Ishikawa (cell line): ENCODE results near the gene HPS4.

Source experiments
- CEBPB ChIP-seq: IDR thresholded peaks from 2 replicates; pipeline ENCODE4 v1.6.1; 2012
- CREB1 ChIP-seq: IDR thresholded peaks from 2 replicates; pipeline ENCODE4 v1.6.1; 2012; ENCODE audit warnings: low read depth
- EGR1 ChIP-seq: IDR thresholded peaks from 2 replicates; pipeline ENCODE4 v1.6.1; 2012
- EP300 ChIP-seq: IDR thresholded peaks from 2 replicates; pipeline ENCODE4 v1.6.1; 2012; ENCODE audit warnings: borderline replicate concordance
- FOXM1 ChIP-seq: IDR thresholded peaks from 2 replicates; pipeline ENCODE4 v1.6.1; 2012; ENCODE audit warnings: low read depth, borderline replicate concordance
- NFIC ChIP-seq: IDR thresholded peaks from 2 replicates; pipeline ENCODE4 v1.6.1; 2012
- RAD21 ChIP-seq: IDR thresholded peaks from 2 replicates; pipeline ENCODE4 v1.6.1; 2012; ENCODE audit warnings: low read depth
- TAF1 ChIP-seq: IDR thresholded peaks from 2 replicates; pipeline ENCODE4 v1.6.1; 2012; ENCODE audit warnings: low read depth, mild to moderate bottlenecking
- TCF12 ChIP-seq: IDR thresholded peaks from 2 replicates; pipeline ENCODE4 v1.6.1; 2012; ENCODE audit warnings: low read depth
- TEAD4 ChIP-seq: IDR thresholded peaks from 2 replicates; pipeline ENCODE4 v1.6.1; 2012
- YY1 ChIP-seq: IDR thresholded peaks from 2 replicates; pipeline ENCODE4 v1.6.1; 2012; ENCODE audit warnings: low read depth
- ZBTB7A ChIP-seq: IDR thresholded peaks from 2 replicates; pipeline ENCODE4 v1.6.1; 2012; ENCODE audit warnings: low read depth
- TF ChIP-seq, protein P1 (sequence below): IDR thresholded peaks from 2 replicates; pipeline ENCODE4 v1.6.1; 2012
- TF ChIP-seq, protein P2 (sequence below): IDR thresholded peaks from 2 replicates; pipeline ENCODE4 v1.6.1; 2012
- TF ChIP-seq, protein P3 (sequence below): IDR thresholded peaks from 2 replicates; pipeline ENCODE4 v1.6.1; 2012; ENCODE audit warnings: low read depth, mild to moderate bottlenecking

The HPS4 gene

DNA sequence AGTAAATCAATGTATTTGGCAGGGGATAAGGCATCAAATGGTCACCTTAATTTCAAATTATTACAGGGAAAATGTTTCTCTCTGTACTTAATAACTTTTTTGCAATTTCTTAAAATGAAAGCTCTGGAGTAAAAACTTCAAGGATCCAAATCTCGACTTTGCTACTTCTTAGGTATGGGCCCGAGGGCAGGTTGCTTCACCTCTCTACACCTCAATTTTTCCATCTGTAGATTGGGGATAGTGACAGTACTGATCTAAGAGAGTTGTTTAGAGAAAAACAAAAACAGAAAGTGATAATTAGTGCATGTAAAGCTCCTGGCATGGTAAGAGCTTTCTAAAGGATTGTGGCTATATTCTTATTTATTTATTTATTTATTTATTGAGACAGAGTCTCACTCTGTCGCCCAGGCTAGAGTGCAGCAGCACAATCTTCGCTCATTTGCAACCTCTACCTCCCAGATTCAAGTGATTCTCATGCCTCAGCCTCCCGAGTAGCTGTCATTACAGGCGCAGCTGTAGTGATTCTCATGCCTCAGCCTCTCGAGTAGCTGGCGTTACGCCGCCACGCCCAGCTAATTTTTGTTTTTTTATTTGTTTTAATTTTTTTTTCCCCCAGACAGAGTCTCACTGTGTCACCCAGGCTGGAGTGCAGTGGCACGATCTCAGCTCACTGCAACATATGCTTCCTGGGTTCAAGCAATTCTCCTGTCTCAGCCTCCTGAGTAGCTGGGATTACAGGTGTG lies 31.0 kb upstream of the HPS4 start:
- TF ChIP-seq TAF1, result no peak
- no peak for TF ChIP-seq ZBTB7A
- no peak for TF ChIP-seq EGR1

DNA sequence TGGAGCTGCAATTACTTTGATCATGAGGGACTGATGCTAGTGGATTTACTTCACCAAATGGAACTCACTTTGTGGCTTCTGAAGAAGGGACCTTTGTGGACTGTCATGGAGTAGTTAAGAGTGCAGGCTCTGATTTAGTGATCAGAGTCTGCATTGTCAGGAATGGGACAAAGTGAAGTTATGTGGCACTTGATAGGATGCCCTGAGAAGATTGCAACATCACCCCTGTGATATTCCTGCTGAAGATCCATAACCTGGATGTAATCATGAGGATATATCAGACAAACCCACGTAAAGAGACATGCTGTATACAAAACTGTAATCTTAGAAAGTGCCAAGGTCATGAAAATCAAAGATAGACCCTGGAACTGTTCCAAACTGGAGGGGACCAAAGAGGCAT lies 30.3 kb upstream of the HPS4 start:
- TF ChIP-seq CEBPB, result no peak
- no peak for TF ChIP-seq TAF1
- TF ChIP-seq, protein P1, sequence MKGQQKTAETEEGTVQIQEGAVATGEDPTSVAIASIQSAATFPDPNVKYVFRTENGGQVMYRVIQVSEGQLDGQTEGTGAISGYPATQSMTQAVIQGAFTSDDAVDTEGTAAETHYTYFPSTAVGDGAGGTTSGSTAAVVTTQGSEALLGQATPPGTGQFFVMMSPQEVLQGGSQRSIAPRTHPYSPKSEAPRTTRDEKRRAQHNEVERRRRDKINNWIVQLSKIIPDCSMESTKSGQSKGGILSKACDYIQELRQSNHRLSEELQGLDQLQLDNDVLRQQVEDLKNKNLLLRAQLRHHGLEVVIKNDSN, result no peak
- no peak for TF ChIP-seq ZBTB7A
- TF ChIP-seq NFIC, result no peak

DNA sequence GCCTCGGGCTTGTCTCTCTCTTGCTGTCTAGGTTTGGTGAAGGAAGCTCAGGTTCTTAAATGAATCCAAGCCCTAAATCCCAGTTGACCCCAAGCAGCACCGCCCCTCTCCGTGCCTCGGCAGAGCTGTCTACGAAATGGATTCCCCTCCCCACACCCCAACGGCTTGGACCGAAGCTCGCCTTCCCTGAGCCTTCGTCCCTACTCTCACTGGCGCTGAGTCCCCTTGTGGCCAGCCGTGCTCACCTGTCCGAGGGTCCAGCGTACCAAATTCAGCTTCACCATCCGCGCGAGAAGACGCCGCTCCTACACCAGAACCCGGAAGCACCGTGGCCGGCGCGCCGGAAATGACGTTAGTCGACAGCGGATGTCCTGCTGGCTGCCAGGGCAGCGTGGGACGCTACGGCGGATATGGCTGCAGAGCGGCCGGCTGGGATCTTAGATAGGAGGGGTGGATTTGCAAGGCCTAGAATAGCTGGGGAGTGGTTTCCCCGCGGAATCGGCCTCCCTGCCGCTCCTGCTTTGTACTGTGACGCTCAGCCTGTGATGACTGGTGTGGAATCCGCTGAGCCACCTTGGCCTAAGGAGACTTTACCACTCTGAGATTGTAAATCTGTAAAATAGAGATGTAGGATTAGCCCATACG lies 28.7 kb upstream of the HPS4 start, which contains the start of gene TFIP11:
TSS of gene TFIP11 (minus strand) at position 325 of the 645 bp plus-strand sequence. CDS start 2,201 bp downstream, outside the sequence.
- TF ChIP-seq CREB1 (peak; percentile 92), FOXM1 (no peak; the same call in 1 of the 2 replicates), RAD21 (no peak; the same call in 1 of the 2 replicates), YY1 (peak; percentile 89), EP300 (0 out of 2 replicates have a peak, but pooled peaks have one; percentile 27), TCF12 (peak; percentile 77), NFIC (0 out of 2 replicates have a peak, but pooled peaks have one; percentile 23), ZBTB7A (no peak), TAF1 (peak; percentile 92), CEBPB (no peak), TEAD4 (no peak), EGR1 (peak; percentile 52; the same call in 1 of the 2 replicates)
- TF ChIP-seq, protein P1, result peak; percentile 36; the same call in 1 of the 2 replicates
- TF ChIP-seq, protein P2, sequence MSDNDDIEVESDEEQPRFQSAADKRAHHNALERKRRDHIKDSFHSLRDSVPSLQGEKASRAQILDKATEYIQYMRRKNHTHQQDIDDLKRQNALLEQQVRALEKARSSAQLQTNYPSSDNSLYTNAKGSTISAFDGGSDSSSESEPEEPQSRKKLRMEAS, result peak; percentile 94
- TF ChIP-seq, protein P3, sequence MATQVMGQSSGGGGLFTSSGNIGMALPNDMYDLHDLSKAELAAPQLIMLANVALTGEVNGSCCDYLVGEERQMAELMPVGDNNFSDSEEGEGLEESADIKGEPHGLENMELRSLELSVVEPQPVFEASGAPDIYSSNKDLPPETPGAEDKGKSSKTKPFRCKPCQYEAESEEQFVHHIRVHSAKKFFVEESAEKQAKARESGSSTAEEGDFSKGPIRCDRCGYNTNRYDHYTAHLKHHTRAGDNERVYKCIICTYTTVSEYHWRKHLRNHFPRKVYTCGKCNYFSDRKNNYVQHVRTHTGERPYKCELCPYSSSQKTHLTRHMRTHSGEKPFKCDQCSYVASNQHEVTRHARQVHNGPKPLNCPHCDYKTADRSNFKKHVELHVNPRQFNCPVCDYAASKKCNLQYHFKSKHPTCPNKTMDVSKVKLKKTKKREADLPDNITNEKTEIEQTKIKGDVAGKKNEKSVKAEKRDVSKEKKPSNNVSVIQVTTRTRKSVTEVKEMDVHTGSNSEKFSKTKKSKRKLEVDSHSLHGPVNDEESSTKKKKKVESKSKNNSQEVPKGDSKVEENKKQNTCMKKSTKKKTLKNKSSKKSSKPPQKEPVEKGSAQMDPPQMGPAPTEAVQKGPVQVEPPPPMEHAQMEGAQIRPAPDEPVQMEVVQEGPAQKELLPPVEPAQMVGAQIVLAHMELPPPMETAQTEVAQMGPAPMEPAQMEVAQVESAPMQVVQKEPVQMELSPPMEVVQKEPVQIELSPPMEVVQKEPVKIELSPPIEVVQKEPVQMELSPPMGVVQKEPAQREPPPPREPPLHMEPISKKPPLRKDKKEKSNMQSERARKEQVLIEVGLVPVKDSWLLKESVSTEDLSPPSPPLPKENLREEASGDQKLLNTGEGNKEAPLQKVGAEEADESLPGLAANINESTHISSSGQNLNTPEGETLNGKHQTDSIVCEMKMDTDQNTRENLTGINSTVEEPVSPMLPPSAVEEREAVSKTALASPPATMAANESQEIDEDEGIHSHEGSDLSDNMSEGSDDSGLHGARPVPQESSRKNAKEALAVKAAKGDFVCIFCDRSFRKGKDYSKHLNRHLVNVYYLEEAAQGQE, result no peak

DNA sequence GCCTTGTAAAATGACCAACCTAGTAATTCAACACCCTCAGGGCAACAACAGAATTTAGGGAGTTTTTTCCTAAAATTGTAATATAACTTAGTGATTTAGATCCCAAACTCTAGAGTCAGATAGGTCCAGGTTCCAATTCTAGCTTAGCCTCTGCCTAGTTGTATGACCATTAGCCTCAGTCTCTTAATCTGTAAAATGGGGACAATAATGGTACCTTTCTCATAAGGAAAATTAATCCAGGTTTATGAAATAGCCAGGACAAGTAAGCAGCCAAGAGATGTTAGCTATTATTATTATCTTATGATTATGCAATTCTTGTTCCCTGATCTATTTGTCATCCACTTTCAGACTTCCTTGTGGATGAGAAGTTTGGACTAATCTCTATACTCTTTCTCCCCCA lies 24.6 kb upstream of the HPS4 start:
- no peak for TF ChIP-seq CREB1

DNA sequence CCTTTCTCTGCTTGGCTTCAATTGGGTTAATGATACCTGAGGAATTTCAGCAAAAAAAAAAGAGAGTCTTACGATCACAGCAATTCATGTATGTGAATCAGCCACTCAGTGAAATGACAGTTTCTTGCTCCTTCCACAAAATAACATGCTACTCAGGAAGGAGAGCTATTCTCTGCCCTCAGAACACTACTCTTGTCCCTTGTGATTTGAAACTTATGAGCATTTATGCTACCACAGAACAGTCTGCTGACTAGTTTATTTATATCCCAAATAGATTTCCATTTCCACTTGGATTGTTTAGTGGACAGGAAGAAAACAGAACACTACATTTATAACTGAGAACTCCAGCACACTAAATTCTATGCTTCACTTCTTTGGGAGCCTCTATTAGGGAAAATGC lies 20.2 kb upstream of the HPS4 start:
- TF ChIP-seq CREB1 (no peak), NFIC (no peak), TEAD4 (no peak), TCF12 (no peak), FOXM1 (no peak)
- TF ChIP-seq, protein P3, result no peak

DNA sequence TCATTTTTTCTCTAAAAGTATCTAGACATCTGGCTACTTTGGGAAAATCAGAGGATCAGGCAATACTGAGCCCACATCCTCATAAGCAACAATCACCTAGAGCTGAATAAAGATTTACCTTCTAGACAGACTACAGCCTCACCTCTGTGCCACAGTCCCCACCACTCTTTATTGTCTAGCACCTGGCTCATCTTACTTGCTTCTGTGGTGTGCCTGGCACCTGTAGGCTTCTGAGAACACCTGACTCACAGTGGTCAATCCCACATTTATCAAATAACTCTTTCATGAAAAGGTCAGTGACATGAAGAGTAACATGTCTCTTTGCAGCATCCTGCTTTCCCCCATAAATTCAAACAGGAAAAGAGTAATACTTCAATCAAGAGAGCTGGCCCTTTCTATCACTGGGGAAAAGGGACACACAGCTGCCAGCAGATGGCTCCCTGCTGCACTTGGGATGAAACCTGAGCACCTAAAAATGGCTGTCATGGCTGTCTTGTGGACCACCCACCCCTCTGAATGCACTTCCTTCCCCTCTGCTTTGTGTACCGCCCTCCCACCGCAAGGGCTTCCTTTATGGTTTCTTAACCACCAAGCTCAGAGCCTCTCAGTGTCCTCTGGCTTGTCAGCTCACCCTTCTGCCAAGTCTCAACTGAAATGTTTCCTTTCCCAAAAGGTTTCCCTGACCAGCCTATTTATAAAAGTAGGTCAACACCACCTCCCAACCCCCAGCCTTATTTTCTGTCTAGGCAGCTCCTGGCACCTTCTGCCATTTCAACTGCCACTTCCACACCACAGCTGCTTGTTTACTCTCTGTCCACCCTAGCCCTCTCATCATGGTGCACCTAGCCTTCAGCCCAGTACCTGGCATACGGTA lies 19.3 kb upstream of the HPS4 start:
- TF ChIP-seq CEBPB, result no peak
- no peak for TF ChIP-seq TEAD4
- TF ChIP-seq YY1, result peak; percentile 62
- no peak for TF ChIP-seq CREB1
- TF ChIP-seq RAD21, result peak; percentile 44; the same call in 1 of the 2 replicates
